H9 (cell line): ENCODE results near the gene ALDH1A3. TPM values are rescaled to one million over a fixed set of nuclear protein-coding genes. Genes with fewer than 3 reads are reported as not detected.

Experiments used
- DNase-seq: peaks from one replicate; pipeline ENCODE4 v3.0.0-alpha.2; 2017
- H2AFZ ChIP-seq: one replicate; pipeline ENCODE4 v1.6.1; 2013; ENCODE audit warnings: mild to moderate bottlenecking, low read length, control low read depth, moderate library complexity
- H2AK5ac ChIP-seq: 2 replicates; pipeline ENCODE4 v1.6.1; 2013; ENCODE audit warnings: low read length, control low read depth, mixed read lengths; ENCODE audit not compliant: insufficient read length
- H2BK120ac ChIP-seq: one replicate; pipeline ENCODE4 v1.6.1; 2013; ENCODE audit warnings: low read depth, mild to moderate bottlenecking, low read length, control low read depth, inconsistent platforms; ENCODE audit not compliant: poor library complexity, severe bottlenecking
- H2BK12ac ChIP-seq: 2 replicates; pipeline ENCODE4 v1.6.1; 2013; ENCODE audit warnings: low read length, control low read depth, mixed read lengths, low read depth; ENCODE audit not compliant: insufficient read length
- H2BK15ac ChIP-seq: 2 replicates; pipeline ENCODE4 v1.6.1; 2013; ENCODE audit warnings: low read depth, low read length, control low read depth
- H2BK20ac ChIP-seq: one replicate; pipeline ENCODE4 v1.6.1; 2013; ENCODE audit warnings: low read depth, mild to moderate bottlenecking, low read length, control low read depth, inconsistent platforms; ENCODE audit not compliant: poor library complexity, severe bottlenecking
- H2BK5ac ChIP-seq: 2 replicates; pipeline ENCODE4 v1.6.1; 2013; ENCODE audit warnings: low read length, control low read depth, mixed read lengths; ENCODE audit not compliant: insufficient read length
- H3K14ac ChIP-seq: 2 replicates; pipeline ENCODE4 v1.6.1; 2013; ENCODE audit warnings: low read length, control low read depth; ENCODE audit not compliant: insufficient read depth
- H3K18ac ChIP-seq: 2 replicates; pipeline ENCODE4 v1.6.1; 2013; ENCODE audit warnings: low read depth, mild to moderate bottlenecking, mixed read lengths, low read length, control low read depth; ENCODE audit not compliant: insufficient read length
- H3K23ac ChIP-seq: 2 replicates; pipeline ENCODE4 v1.6.1; 2013; ENCODE audit warnings: low read length, control low read depth, mixed read lengths, low read depth; ENCODE audit not compliant: insufficient read length
- H3K23me2 ChIP-seq: 2 replicates; pipeline ENCODE4 v1.6.1; 2013; ENCODE audit warnings: low read depth, mild to moderate bottlenecking, mixed read lengths, low read length, control low read depth; ENCODE audit not compliant: insufficient read length, poor library complexity, severe bottlenecking
- H3K27ac ChIP-seq: 2 replicates; pipeline ENCODE4 v1.5.1; 2013; ENCODE audit warnings: low read length, control low read depth, mixed read lengths, low read depth; ENCODE audit not compliant: insufficient read length
- H3K27me3 ChIP-seq: 2 replicates; pipeline ENCODE4 v1.6.1; 2013; ENCODE audit warnings: low read length, control low read depth, inconsistent platforms; ENCODE audit not compliant: insufficient read depth
- H3K4ac ChIP-seq: 2 replicates; pipeline ENCODE4 v1.6.1; 2013; ENCODE audit warnings: low read depth, mild to moderate bottlenecking, control low read depth, inconsistent platforms, low read length, moderate library complexity
- H3K4me1 ChIP-seq: 2 replicates; pipeline ENCODE4 v1.6.1; 2013; ENCODE audit warnings: low read length, control low read depth, inconsistent platforms; ENCODE audit not compliant: insufficient read depth
- H3K4me2 ChIP-seq: 2 replicates; pipeline ENCODE4 v1.6.1; 2013; ENCODE audit warnings: low read length, control low read depth, mixed read lengths; ENCODE audit not compliant: insufficient read length, insufficient read depth
- H3K56ac ChIP-seq: 2 replicates; pipeline ENCODE4 v1.6.1; 2013; ENCODE audit warnings: low read depth, mild to moderate bottlenecking, mixed read lengths, low read length, control low read depth; ENCODE audit not compliant: insufficient read length
- H3K79me1 ChIP-seq: 2 replicates; pipeline ENCODE4 v1.6.1; 2013; ENCODE audit warnings: low read depth, mild to moderate bottlenecking, moderate library complexity, low read length, control low read depth, inconsistent platforms; ENCODE audit not compliant: insufficient read depth, poor library complexity, severe bottlenecking
- H3K79me2 ChIP-seq: 2 replicates; pipeline ENCODE4 v1.6.1; 2013; ENCODE audit warnings: low read length, control low read depth, inconsistent platforms; ENCODE audit not compliant: insufficient read depth
- H3K9ac ChIP-seq: 2 replicates; pipeline ENCODE4 v1.6.1; 2013; ENCODE audit warnings: low read length, control low read depth, mixed read lengths; ENCODE audit not compliant: insufficient read length; ENCODE audit errors: extremely low read depth
- H3K9me3 ChIP-seq: one replicate; pipeline ENCODE4 v1.6.1; 2013; ENCODE audit warnings: low read depth, low read length, inconsistent platforms; ENCODE audit not compliant: control insufficient read depth
- H3T11ph ChIP-seq: one replicate; pipeline ENCODE4 v1.6.1; 2013; ENCODE audit warnings: mild to moderate bottlenecking, low read length, control low read depth, inconsistent platforms
- H4K20me1 ChIP-seq: one replicate; pipeline ENCODE4 v1.6.1; 2013; ENCODE audit not compliant: control insufficient read depth, insufficient read length, insufficient read depth
- H4K5ac ChIP-seq: 2 replicates; pipeline ENCODE4 v1.6.1; 2013; ENCODE audit warnings: low read depth, mild to moderate bottlenecking, mixed read lengths, low read length, control low read depth; ENCODE audit not compliant: insufficient read length
- H4K8ac ChIP-seq: replicated peaks from 2 replicates; pipeline ENCODE4 v1.6.1; 2013; ENCODE audit warnings: low read length, control low read depth, mixed read lengths, low read depth; ENCODE audit not compliant: insufficient read length
- H4K91ac ChIP-seq: 2 replicates; pipeline ENCODE4 v1.6.1; 2013; ENCODE audit warnings: low read depth, mild to moderate bottlenecking, moderate library complexity, mixed read lengths, low read length, control low read depth; ENCODE audit not compliant: insufficient read length
- H3K27ac Mint-ChIP-seq, 3 experiments: 2 replicates in 2 of 3; 3 replicates in 1 of 3; pipeline ENCODE4 v1.8.0; 2020 to 2021; ENCODE audit warnings: mixed read lengths in 3 of 3, mild to moderate bottlenecking in 1 of 3, moderate library complexity in 1 of 3
- H3K27me3 Mint-ChIP-seq: 2 replicates; pipeline ENCODE4 v1.8.0; 2021; ENCODE audit warnings: low read depth, mild to moderate bottlenecking, moderate library complexity, mixed read lengths
- H3K36me3 Mint-ChIP-seq, 3 experiments: 2 replicates in 2 of 3; 3 replicates in 1 of 3; pipeline ENCODE4 v1.8.0; 2020 to 2021; ENCODE audit warnings: low read depth in 3 of 3, mixed read lengths in 3 of 3; ENCODE audit not compliant: insufficient read depth in 1 of 3
- H3K4me1 Mint-ChIP-seq, 2 experiments: 2 replicates each; pipeline ENCODE4 v1.8.0; 2020; ENCODE audit warnings: mixed read lengths in 2 of 2
- H3K4me3 Mint-ChIP-seq, 2 experiments: 2 replicates in 1 of 2; 3 replicates in 1 of 2; pipeline ENCODE4 v1.8.0; 2020 to 2021; ENCODE audit warnings: mild to moderate bottlenecking in 2 of 2, mixed read lengths in 2 of 2, moderate library complexity in 1 of 2
- H3K9me3 Mint-ChIP-seq, 2 experiments: 2 replicates in 1 of 2; 3 replicates in 1 of 2; pipeline ENCODE4 v1.8.0; 2020; ENCODE audit warnings: mild to moderate bottlenecking in 2 of 2, mixed read lengths in 2 of 2, moderate library complexity in 1 of 2
- WGBS: extraction: QIAGEN DNeasy Blood & Tissue Kit; methylation state at CpG from one replicate; pipeline ENCODE4 v1.1.7; 2013; ENCODE audit warnings: missing lambda C conversion rate, low lambda C conversion rate, mixed read lengths; ENCODE audit not compliant: insufficient read length; ENCODE audit errors: extremely low coverage; 5-methylcytosine and 5-hydroxymethylcytosine counted together
- total RNA-seq: library from RNA; stranded (reverse); gene quantifications from 2 replicates; pipeline ENCODE4 v1.2.1, GENCODE V29; 2021
- TF ChIP-seq, protein P1 (sequence below): fragments of 200-600 bp; sonication (generic); conservative IDR thresholded peaks from 3 replicates; pipeline ENCODE4 v1.8.0; 2021; ENCODE audit warnings: antibody characterized with exemption, mild to moderate bottlenecking

Gene ALDH1A3
- total RNA-seq, 1 experiment from 2014 or later = 9.2 TPM

DNA sequence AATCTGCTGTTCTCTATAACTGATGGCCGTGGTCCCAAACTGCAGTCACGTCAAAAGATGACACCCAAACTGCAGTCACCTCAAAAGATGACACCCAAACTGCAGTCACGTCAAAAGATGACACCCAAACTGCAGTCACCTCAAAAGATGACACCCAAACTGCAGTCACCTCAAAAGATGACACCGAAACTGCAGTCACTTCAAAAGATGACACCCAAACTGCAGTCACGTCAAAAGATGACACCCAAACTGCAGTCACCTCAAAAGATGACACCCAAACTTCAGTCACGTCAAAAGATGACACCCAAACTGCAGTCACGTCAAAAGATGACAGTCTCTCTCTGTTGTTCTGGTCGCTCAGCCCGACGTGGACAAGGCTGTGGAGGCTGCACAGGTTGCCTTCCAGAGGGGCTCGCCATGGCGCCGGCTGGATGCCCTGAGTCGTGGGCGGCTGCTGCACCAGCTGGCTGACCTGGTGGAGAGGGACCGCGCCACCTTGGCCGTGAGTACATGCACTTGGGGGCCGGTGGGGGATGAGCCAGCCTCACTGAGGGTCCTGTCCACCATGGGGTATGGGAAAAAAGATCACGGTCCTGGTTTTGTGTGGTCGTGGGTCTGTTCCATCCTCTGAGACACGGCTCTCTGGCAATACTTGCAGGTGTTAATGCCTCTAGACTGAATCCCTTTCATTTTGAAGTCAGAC is 7.7 kb downstream of the ALDH1A3 start:
- Histone ChIP-seq H3K4me2 (no peak overlapping the region), H3K79me2 (no peaks in the 10 kb centered on the region), H2AK5ac (no peak overlapping the region), H3K4ac (no peak overlapping the region), H2BK15ac (no peak overlapping the region), H3K56ac (no peak overlapping the region), H4K91ac (no peak overlapping the region), H3K23ac (no peak overlapping the region), H3K14ac (no peak overlapping the region), H2BK120ac (no peak overlapping the region), H3T11ph (no peak overlapping the region), H3K9me3 (no peaks in the 10 kb centered on the region), H2BK5ac (no peak overlapping the region), H2BK12ac (no peak overlapping the region), H4K20me1 (no peaks in the 10 kb centered on the region), H3K18ac (no peak overlapping the region), H4K8ac (no peak overlapping the region), H3K23me2 (no peaks in the 10 kb centered on the region), H2BK20ac (no peak overlapping the region), H3K79me1 (no peaks in the 10 kb centered on the region), H3K9ac (no peak overlapping the region), H3K27me3 (no peaks in the 10 kb centered on the region; the same call in 1 of the 2 replicates), H3K4me1 (no peaks in the 10 kb centered on the region), H4K5ac (no peak overlapping the region), H2AFZ (no peak overlapping the region), H3K27ac (no peak overlapping the region)
- H3K27me3 Mint-ChIP-seq = peaks cover 25% of the 10 kb centered on the region
- H3K27ac Mint-ChIP-seq = no peak overlapping the region; a peak in 1 of 7 replicates
- TF ChIP-seq, protein P1, sequence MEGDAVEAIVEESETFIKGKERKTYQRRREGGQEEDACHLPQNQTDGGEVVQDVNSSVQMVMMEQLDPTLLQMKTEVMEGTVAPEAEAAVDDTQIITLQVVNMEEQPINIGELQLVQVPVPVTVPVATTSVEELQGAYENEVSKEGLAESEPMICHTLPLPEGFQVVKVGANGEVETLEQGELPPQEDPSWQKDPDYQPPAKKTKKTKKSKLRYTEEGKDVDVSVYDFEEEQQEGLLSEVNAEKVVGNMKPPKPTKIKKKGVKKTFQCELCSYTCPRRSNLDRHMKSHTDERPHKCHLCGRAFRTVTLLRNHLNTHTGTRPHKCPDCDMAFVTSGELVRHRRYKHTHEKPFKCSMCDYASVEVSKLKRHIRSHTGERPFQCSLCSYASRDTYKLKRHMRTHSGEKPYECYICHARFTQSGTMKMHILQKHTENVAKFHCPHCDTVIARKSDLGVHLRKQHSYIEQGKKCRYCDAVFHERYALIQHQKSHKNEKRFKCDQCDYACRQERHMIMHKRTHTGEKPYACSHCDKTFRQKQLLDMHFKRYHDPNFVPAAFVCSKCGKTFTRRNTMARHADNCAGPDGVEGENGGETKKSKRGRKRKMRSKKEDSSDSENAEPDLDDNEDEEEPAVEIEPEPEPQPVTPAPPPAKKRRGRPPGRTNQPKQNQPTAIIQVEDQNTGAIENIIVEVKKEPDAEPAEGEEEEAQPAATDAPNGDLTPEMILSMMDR = no peak
- peaks cover 0 to 3% (median 0%) of the 10 kb centered on the region in 3 experiments; a peak in 1 of 7 replicates for H3K36me3 Mint-ChIP-seq
- H3K9me3 Mint-ChIP-seq = no peaks in the 10 kb centered on the region
- no peak overlapping the region for H3K4me3 Mint-ChIP-seq
- H3K4me1 Mint-ChIP-seq = peaks cover 14 to 24% of the 10 kb centered on the region in 2 experiments
- DNase-seq = no peak
- no CpG with 5 or more reads among the region's 22 CpGs for WGBS
